Mesothelial cell of epicardium (in vitro differentiated cells): Measurements from ENCODE around the gene LSM14A. TPM values are rescaled to one million over a fixed set of nuclear protein-coding genes. Genes with fewer than 3 reads are reported as not detected.
A peak's percentile ranks its signal among the peaks of the same experiment; 100 is the strongest.
"Not testable (repeated sequence)": the region's sequence is repeated elsewhere in the genome, so short reads cannot be mapped to it uniquely, and the experiment has no call there.

Experiments
- DNase-seq, 2 experiments: peaks; one replicate each; pipeline ENCODE4 v3.0.0; 2021; ENCODE audit warnings: low spot score in 2 of 2; ENCODE audit not compliant: unreplicated experiment in 2 of 2
- H3K27ac Mint-ChIP-seq: 2 replicates; pipeline ENCODE4 v1.8.0; 2021; ENCODE audit warnings: mixed read lengths
- H3K27me3 Mint-ChIP-seq: 2 replicates; pipeline ENCODE4 v1.8.0; 2021; ENCODE audit warnings: low read depth, mixed read lengths
- H3K36me3 Mint-ChIP-seq: 2 replicates; pipeline ENCODE4 v1.8.0; 2021; ENCODE audit warnings: mixed read lengths
- H3K4me1 Mint-ChIP-seq: 2 replicates; pipeline ENCODE4 v1.8.0; 2021; ENCODE audit warnings: mixed read lengths
- H3K4me3 Mint-ChIP-seq: 2 replicates; pipeline ENCODE4 v1.8.0; 2021; ENCODE audit warnings: mild to moderate bottlenecking, moderate library complexity, mixed read lengths
- H3K9me3 Mint-ChIP-seq: 2 replicates; pipeline ENCODE4 v1.8.0; 2021; ENCODE audit warnings: mixed read lengths
- total RNA-seq: library from RNA; stranded (reverse); gene quantifications from 3 replicates; pipeline ENCODE4 v1.2.1, GENCODE V29; 2021
- TF ChIP-seq, protein P1 (sequence below): fragments of 200-600 bp; sonication (generic); IDR thresholded peaks from one replicate; pipeline ENCODE4 v1.5.0; 2021; ENCODE audit warnings: antibody characterized with exemption; ENCODE audit not compliant: unreplicated experiment

Gene LSM14A
- total RNA-seq, 1 donor from 2014 or later, result 153 TPM

- H3K4me1 Mint-ChIP-seq, result peaks cover 8% of the 10 kb centered on the region
- peak overlapping the region; percentile 7 for H3K27ac Mint-ChIP-seq
- no peak for DNase-seq
- H3K36me3 Mint-ChIP-seq, result peaks cover 10% of the 10 kb centered on the region
- no peaks in the 10 kb centered on the region for H3K27me3 Mint-ChIP-seq
- H3K4me3 Mint-ChIP-seq, result no peak overlapping the region
- no peaks in the 10 kb centered on the region for H3K9me3 Mint-ChIP-seq
- TF ChIP-seq, protein P1, sequence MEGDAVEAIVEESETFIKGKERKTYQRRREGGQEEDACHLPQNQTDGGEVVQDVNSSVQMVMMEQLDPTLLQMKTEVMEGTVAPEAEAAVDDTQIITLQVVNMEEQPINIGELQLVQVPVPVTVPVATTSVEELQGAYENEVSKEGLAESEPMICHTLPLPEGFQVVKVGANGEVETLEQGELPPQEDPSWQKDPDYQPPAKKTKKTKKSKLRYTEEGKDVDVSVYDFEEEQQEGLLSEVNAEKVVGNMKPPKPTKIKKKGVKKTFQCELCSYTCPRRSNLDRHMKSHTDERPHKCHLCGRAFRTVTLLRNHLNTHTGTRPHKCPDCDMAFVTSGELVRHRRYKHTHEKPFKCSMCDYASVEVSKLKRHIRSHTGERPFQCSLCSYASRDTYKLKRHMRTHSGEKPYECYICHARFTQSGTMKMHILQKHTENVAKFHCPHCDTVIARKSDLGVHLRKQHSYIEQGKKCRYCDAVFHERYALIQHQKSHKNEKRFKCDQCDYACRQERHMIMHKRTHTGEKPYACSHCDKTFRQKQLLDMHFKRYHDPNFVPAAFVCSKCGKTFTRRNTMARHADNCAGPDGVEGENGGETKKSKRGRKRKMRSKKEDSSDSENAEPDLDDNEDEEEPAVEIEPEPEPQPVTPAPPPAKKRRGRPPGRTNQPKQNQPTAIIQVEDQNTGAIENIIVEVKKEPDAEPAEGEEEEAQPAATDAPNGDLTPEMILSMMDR, result no peak
Observed at GRCh38 chr19:34236035-34236987, 64.0 kb downstream of the LSM14A start.

GRCh38 chr19:34237283-34237682 is 65.0 kb downstream of the LSM14A start:
- H3K4me3 Mint-ChIP-seq, result no peak overlapping the region
- peaks cover 10% of the 10 kb centered on the region for H3K36me3 Mint-ChIP-seq
- H3K4me1 Mint-ChIP-seq, result peaks cover 9% of the 10 kb centered on the region

DNA sequence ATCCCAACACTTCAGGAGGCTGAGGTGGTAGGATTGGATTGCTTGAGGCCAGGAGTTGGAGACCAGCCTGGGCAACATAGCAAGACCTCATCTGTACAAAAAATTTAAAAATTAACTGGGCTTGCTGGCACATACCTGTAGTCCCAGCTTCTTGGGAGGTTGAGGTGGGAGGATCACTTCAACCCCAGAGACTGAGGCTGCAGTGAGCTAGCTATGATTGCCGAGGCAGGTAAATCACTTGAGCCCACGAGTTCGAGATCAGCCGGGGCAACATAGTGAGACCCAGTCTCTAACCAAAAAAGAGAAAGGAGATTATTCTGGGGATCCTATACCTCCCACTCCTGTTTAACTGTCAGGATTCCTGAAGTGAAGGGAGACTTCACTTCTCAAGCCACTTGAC is 65.6 kb downstream of the LSM14A start:
- Mint-ChIP-seq H3K27ac (no peak overlapping the region), H3K27me3 (no peaks in the 10 kb centered on the region), H3K4me3 (no peak overlapping the region), H3K36me3 (peaks cover 10% of the 10 kb centered on the region), H3K4me1 (peaks cover 4% of the 10 kb centered on the region), H3K9me3 (no peaks in the 10 kb centered on the region)
- TF ChIP-seq, protein P1, result no peak
- DNase-seq, result no peak

More at GRCh38 chr19:34237283-34237682, 65.0 kb downstream of the LSM14A start:
- Mint-ChIP-seq H3K9me3 (no peaks in the 10 kb centered on the region), H3K27me3 (no peaks in the 10 kb centered on the region), H3K27ac (no peak overlapping the region)
- no peak for DNase-seq
- TF ChIP-seq, protein P1, result no peak

DNA sequence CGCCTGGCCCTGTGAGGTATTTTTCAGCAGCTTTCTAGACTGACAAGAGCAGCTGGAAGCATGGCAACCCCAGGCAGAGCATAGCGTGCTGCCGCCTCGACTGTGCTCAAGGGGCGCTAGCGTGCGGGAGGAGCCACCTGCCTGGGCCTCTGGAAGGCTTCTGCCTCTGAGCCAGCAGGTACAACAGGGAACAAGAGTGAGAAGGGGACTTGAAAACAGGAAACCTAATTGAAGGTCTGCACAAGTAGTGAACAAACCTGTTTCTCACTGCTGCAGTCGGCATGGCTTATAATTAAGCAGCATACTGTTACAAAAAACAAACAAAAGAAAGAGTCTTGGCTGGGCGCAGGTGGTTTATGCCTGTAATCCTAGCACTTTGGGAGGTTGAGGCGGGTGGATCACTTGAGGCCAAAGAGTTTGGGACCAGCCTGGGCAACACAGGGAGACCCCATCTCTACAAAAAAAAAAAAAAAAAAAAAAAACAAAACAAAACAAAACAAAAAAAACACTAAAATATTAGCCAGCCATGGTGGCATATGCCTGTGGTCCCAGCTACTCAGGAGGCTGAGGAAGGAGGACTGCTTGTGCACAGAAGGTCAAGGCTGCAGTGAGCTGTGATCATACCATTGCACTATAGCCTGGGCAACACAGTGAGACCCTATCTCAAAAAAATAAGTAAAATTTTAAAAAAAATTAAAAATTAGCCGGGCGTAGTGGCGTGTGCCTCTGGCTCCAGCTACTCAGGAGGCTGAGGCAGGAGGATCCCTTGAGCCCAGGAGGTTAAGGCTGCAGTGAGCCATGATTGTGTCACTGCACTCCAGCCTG is 69.4 kb downstream of the LSM14A start:
- Mint-ChIP-seq H3K27ac (peak overlapping the region; percentile 1), H3K27me3 (no peaks in the 10 kb centered on the region), H3K4me1 (peaks cover 4% of the 10 kb centered on the region), H3K9me3 (no peaks in the 10 kb centered on the region), H3K4me3 (no peak overlapping the region), H3K36me3 (peaks cover 8% of the 10 kb centered on the region)
- TF ChIP-seq, protein P1, result no peak
- DNase-seq, result peak in 1 of 2 experiments; percentile 57

DNA sequence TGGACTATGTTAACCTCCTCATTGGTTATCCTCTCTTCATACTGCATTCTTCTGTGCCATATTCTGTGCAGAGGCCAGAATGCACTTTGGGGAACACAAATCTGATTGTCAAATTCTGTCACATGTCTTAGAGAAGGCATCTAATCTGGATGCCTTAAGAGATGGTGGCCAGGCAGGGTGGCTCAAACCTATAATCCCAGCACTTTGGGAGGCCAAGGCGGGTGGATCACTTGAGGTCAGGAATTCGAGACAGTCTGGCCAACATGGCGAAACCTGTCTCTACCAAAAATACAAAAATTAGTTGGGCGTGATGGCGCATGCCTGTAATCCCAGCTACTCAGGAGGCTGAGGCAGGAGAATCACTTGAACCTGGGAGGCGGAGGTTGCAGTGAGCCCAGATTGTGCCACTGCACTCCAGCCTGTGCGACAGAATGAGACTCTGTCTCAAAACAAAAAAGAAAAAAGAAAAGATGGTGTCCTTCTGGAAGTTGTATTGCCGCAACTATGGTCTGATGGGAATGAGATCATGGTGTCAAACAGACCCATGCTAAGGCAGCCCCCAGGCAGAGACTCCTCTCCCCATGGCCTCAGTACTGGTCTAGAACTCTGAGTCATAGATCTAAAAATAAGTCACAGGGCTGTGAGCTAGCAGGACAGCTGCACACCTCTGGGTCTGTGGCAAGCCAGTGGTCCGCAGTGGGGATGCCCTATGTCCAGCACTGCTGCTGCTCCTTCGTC is 71.0 kb downstream of the LSM14A start:
- H3K4me1 Mint-ChIP-seq, H3K27me3 Mint-ChIP-seq, DNase-seq, H3K36me3 Mint-ChIP-seq, H3K9me3 Mint-ChIP-seq, H3K4me3 Mint-ChIP-seq: not testable (repeated sequence)
- peak overlapping the region; percentile 22 for H3K27ac Mint-ChIP-seq
